GM19035 (cell line): ENCODE data around the gene EGFL7.

Source experiments
- ATAC-seq: cut with Tn5 transposase; IDR thresholded peaks from one replicate; pipeline ENCODE4 v1.9.1; 2021; ENCODE audit not compliant: unreplicated experiment

EGFL7 gene

DNA sequence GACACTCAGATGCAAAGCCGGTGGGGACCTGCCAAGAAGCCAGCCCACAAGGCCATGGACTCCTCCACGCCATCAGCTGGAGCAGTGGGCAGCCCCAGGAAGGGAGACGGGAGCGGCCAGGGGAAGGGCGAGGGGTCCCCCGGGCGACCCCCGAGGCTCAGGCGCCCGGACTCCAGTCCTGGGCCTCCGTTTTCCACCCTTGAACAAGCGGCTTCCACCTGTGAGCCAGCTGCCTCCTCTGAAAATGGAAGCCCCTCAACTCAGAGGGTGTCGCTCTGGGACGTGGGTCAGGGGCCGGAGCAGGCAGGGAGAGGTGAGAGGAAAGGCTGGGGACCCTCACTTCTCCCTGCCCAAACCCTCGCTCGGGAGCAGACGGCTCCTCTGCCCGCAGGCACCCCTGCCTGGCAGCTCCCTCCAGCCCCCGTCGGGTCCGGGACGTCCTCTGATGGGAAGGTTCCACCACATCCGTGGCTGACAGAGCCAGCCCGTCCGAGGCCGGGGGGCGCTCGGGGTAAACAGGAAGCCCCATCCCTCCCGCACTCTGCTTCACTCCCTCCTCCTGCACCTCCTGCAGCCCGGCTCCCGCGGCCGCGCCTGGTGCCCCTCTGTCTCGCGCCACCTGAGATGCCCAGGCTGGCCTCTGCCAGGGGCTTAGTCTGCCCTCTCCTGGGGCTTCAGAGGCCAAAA lies 3.7 kb upstream of the EGFL7 start:
- no peak for ATAC-seq

GRCh38 chr9:136659861-136660784 lies 2.6 kb upstream of the EGFL7 start:
- no peak for ATAC-seq

- ATAC-seq = no peak
Measured at GRCh38 chr9:136660971-136661550, 1.7 kb upstream of the EGFL7 start.

GRCh38 chr9:136661641-136662325 lies 933 bp upstream of the EGFL7 start:
- no peak for ATAC-seq

DNA sequence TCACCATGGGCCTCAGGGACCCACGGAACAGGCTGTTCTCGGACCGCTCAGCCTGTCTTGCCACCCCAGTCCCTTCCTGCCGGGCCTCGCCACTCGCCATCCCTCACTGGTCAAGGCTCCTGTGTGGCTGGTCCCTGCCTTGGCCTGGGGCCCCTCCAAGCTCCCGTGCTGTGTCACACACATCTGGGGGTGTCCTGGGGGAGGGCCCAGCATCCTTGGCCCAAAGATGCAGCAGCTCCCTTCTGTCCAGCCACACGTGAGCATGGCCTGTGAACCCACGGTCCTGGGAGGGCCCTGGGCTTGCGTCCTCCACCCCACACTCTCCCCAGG lies 425 bp upstream of the EGFL7 start:
- no peak for ATAC-seq

DNA sequence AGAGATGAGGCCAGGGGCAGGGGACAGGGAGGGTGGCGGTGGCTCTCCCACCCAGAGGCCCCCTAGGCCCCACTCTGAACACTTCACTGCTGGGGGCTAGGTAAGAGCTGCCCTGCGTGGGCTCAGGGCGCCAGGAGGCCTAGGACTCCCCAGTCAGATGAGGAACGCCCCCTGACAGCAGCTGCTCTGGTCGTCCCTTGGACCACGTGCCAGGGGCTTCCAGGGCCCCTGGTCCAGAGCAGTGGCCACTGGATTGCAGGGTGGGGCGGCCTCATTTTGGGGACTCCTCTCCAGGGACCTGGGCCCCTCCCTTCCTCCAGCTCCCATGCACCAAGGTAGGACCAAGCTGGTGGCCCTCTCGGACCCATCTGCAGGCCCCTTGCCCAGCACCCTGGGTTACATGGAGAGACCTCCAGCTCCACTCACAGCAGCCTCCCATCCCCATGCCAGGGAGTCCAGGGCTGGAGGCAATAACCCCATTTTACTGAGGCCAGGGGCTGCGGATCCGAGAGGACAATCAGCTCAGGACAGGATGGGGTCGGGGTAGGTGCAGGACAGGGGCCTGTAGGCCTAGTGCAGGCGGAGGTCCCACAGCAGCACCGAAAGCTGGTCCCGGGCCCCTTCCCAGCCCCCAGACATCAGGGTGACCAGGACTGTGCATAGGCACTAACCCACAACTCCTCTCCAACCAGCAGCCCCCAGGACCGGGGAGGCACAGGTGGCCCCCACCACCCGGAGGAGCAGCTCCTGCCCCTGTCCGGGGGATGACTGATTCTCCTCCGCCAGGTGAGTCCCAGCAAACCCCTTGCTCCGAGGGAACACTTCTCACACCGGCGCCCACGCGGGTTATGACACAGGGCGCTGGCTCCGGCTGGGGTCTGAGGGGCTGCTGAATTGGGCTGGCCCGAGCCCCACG lies 1.5 kb downstream of the EGFL7 start:
- ATAC-seq = no peak

DNA sequence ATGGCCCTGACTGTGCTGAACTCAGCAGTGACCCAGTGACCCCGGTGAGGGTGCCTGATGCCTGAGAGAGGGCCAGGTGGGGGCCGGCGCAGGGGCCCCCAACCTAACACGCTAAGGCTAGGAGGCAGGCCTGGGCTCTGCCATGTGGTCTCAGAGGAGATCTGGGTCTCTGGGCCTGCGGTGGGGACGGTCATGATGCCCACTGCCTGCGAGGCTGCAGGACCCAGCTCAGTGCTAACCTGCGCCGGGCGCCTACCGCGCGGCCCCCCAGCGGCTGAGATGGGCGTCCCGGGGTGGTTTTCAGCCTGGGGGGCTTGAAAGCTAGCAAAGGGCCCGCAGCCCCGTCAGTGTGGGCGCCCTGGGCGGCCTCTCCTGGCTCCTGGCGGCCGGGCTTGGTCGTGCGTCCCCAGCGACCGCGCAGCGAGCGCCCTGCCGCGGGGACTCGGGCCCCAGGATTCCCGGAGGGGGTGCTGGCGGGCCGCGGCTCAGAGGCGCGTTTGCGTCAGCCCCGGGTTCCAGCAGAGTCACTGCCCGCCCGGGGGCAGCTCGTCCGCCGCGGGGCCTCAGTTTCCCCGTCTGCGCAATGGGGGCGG lies 2.5 kb downstream of the EGFL7 start:
- no peak for ATAC-seq

- ATAC-seq = no peak
Measured at GRCh38 chr9:136665704-136666371, 3.1 kb downstream of the EGFL7 start.

DNA sequence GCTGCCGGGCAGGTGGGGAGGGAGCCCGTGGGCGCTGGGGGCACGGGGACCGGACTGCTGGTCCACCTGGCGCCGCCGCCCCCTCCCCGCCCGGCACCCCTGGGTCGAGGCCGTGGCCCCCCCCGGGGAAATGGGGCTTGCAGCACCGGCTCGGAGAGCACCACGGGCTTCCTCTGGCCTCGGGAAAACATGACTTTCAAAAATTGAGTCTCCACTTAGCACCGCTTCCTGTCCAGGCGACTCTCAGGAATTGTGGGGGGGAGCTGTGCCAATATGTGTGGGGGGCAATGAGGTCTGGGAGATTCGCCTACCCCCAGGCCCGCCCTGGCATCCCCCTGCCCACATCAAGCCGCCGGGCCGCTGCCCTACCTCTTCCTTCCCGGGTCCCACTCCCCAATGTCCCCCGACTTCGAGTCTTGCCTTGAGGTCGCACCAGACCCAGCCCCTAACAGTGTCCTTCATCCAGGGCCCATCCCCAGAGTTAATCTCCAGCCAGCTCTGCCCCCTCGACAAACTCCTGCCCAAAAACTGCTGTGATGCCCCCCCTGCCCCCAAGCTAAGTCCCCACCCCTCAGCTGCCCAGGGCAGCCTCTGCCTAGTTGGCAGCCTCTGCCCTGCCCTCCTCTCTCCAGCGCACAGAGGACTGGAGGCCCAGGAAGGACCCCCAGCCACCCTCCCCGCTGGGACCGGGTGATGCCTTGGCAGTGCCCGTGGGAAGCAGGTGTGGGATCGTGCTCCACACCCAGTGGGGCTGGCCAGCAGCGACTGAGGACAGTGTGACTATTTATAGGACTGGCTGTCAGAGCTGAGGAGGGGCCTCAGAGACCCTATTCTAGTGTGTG lies 3.9 kb downstream of the EGFL7 start:
- no peak for ATAC-seq

DNA sequence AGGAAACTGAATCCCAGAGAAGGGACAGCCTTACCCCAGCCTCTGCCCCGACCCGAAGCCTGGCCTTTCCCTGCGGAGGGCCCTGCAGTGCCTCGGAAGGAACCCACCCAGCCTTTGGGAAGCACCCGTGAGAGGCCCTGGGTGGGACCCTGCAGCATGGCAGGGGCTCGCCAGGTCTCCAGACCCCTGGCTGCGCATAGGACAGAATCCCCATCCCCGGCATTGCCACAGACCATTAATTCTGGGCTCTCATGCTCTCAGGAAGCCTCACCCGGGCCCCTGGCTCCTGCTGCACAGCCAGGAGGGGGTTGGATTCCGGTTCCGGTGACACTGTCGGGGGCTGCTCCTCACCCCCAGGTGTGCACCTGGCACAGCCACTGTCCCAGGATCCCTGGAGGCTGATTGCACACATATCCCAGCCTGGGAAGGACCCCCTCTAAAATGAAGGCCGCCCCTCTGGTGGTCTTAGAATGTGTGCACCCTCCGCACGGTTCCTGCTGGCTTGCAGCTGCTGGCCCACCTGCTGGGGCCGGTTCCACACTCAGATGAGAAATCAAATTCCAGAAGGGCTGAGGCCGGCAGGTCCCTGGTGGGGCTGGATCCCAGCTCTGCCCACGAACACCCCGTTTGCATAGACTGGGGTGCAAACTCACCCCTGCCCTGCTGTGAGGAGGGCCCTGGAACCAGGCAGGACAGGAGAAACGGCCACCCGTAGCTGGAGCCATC lies 4.7 kb downstream of the EGFL7 start:
- no peak for ATAC-seq

DNA sequence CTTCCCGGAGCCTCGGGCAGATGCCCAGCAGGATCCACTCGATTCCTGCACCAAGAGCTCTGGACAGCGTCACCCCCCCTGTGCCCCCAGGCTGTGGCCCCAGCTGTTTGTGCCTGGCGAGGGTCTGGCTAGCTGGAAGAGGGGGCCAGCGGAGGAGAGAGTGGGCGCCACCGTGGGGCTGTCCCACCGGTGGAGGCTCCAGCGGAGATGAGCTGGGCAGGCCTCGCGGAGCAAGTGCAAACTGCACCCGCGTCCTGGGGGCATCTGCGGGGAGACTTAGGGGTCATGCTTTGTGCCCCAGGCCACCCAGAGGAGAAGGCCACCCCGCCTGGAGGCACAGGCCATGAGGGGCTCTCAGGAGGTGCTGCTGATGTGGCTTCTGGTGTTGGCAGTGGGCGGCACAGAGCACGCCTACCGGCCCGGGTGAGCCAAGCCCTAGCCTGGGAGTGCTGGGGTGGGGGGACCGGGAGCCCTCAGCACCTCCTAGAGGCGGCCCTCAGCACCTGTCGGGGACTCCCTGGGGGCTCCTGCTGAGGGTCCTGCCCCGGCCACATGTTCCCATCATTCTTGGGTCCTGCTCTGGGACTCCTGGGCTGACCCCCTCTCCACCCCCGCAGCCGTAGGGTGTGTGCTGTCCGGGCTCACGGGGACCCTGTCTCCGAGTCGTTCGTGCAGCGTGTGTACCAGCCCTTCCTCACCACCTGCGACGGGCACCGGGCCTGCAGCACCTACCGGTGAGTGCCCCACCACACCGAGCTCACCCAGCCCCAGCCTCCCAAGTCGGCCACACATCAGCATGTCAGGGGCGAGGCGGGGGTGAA lies 5.4 kb downstream of the EGFL7 start:
- no peak for ATAC-seq

- ATAC-seq = no peak
Measured at GRCh38 chr9:136668983-136669790, 6.5 kb downstream of the EGFL7 start.

DNA sequence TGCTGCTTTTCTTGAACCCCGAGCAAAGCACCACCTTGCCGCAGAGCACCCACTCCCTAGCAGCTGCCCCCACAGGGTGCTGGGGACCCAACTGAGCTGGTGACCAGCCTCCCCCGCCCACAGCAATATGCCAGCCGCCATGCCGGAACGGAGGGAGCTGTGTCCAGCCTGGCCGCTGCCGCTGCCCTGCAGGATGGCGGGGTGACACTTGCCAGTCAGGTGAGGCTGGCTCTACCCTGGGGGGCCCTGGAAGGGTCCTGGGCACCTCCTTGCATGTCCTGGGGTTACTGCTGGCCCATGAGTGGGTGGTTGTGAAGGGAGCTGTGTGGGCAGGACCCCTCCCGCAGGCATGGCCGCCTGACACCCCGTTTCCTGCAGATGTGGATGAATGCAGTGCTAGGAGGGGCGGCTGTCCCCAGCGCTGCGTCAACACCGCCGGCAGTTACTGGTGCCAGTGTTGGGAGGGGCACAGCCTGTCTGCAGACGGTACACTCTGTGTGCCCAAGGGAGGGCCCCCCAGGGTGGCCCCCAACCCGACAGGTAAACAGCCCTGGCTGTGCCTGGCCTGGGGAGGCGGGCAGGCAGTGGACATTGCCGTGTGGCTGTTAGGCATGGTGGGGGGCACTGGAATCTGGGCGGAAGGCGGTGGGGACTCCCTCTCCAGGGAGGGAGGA lies 7.2 kb downstream of the EGFL7 start:
- no peak for ATAC-seq

DNA sequence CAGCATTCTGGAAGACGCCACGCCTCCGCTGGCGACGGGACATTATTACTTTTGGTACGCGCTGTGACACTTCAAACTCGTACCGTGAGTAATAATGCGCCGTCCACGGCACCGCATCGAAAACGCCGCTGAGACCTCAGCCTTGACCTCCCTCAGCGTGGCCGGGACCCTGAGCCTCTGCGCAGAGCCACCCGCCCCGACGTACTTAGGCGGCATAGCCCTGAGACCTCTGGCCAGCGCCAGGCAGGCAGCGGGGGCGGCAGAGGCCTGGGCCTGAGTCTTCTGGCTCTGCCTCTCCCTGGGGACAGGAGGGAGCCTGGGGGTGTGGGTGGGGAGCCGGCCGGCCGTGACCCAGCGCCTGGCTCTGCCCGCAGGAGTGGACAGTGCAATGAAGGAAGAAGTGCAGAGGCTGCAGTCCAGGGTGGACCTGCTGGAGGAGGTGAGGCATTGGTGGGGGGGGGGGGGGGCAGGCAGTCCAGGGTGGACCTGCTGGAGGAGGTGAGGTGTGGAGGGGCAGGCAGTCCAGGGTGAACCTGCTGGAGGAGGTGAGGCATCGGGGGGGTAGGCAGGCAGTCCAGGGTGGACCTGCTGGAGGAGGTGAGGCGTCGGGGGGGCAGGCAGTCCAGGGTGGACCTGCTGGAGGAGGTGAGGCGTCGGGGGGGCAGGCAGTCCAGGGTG lies 8.0 kb downstream of the EGFL7 start:
- ATAC-seq = no peak

GRCh38 chr9:136671254-136671614 lies 8.5 kb downstream of the EGFL7 start:
- no peak for ATAC-seq
